K562 (cell line): ENCODE results near the gene MMP10. TPM values are rescaled to one million over a fixed set of nuclear protein-coding genes. Genes with fewer than 3 reads are reported as not detected.

ENCODE experiments used
- ATAC-seq: fragments of 200-7000 bp; cut with Tn5 transposase; 3 replicates; pipeline ENCODE4 v1.9.1; 2020; ENCODE audit warnings: moderate library complexity
- BruUV-seq: library from RNA; stranded (reverse); fragments of 400-500 nt; replicated peaks from 2 replicates; lab custom pipeline; 2021; lab: Mats Ljungman, UMichigan
- CTCF ChIA-PET: fragments of 300-600 bp; formaldehyde crosslinking; extraction: SDS; loops from one replicate; lab custom pipeline; 2021; ENCODE audit warnings: low intra/inter-chr PET ratio; lab: Yijun Ruan, JAX
- POLR2A ChIA-PET: fragments of 300-600, 350-650 bp; sonication (Branson Sonifier 250); formaldehyde crosslinking; extraction: SDS; loops from one replicate; lab custom pipeline; 2021; ENCODE audit warnings: antibody characterized with exemption, inconsistent platforms; lab: Yijun Ruan, JAX
- DNase-seq, 4 experiments: peaks; one replicate each; pipeline versions ENCODE4 v3.0.0 to v3.0.0-alpha.2; 2011 to 2018; ENCODE audit warnings: low spot score in 3 of 4, mixed read lengths in 3 of 4; ENCODE audit errors: extremely low read depth in 1 of 4
- FAIRE-seq: peaks from 2 replicates; lab custom pipeline; 2011; peaks lifted over from hg19 to GRCh38; lab: Jason Lieb, UNC
- H2AFZ ChIP-seq: 2 replicates; pipeline ENCODE4 v1.6.0; 2011; ENCODE audit warnings: low read depth, low read length, control low read depth, inconsistent platforms
- H3K27ac ChIP-seq: fragments of 200-600 bp; 3 replicates; pipeline ENCODE4 v1.8.0; 2011; ENCODE audit warnings: low read depth, mild to moderate bottlenecking, control low read depth, inconsistent platforms, low read length, moderate library complexity, mixed read lengths; ENCODE audit errors: extremely low read depth
- H3K27me3 ChIP-seq, 2 experiments: fragments of 300-600 bp in 1 of 2; 2 replicates in 1 of 2; 3 replicates in 1 of 2; pipeline versions ENCODE4 v1.6.0 to v1.8.0; 2011; ENCODE audit warnings: inconsistent platforms in 2 of 2, low read length in 2 of 2, mild to moderate bottlenecking in 1 of 2, mixed read lengths in 1 of 2, moderate library complexity in 1 of 2; ENCODE audit not compliant: control insufficient read depth in 2 of 2, insufficient read depth in 2 of 2
- H3K36me3 ChIP-seq: fragments of 300-600 bp; 3 replicates; pipeline ENCODE4 v1.8.0; 2011; ENCODE audit warnings: mild to moderate bottlenecking, low read length, inconsistent platforms; ENCODE audit not compliant: control insufficient read depth, insufficient read depth
- H3K4me1 ChIP-seq, 2 experiments: fragments of 200-600 bp in 1 of 2; replicated peaks in 1 of 2; 2 replicates in 1 of 2; 3 replicates in 1 of 2; pipeline versions ENCODE4 v1.5.1 to v1.8.0; 2011; ENCODE audit warnings: inconsistent platforms in 2 of 2, low read length in 2 of 2, mild to moderate bottlenecking in 1 of 2, mixed read lengths in 1 of 2, moderate library complexity in 1 of 2; ENCODE audit not compliant: control insufficient read depth in 2 of 2, insufficient read depth in 2 of 2
- H3K4me2 ChIP-seq: 2 replicates; pipeline ENCODE4 v1.6.1; 2011; ENCODE audit warnings: low read length, control low read depth, inconsistent platforms, mixed read lengths; ENCODE audit not compliant: insufficient read depth
- H3K4me3 ChIP-seq: fragments of 200-600 bp; sonication (generic), shearing (Covaris generic); 2 replicates; pipeline ENCODE4 v1.5.1; 2016; ENCODE audit warnings: control low read depth, inconsistent platforms
- H3K79me2 ChIP-seq: fragments of 200-600 bp; 3 replicates; pipeline ENCODE4 v1.8.0; 2011; ENCODE audit warnings: low read length, inconsistent platforms; ENCODE audit not compliant: control insufficient read depth, insufficient read depth
- H3K9ac ChIP-seq, 2 experiments: 2 replicates each; pipeline versions ENCODE4 v1.6.0 to v1.6.1; 2011; ENCODE audit warnings: low read depth in 2 of 2, low read length in 2 of 2, control low read depth in 1 of 2, inconsistent platforms in 1 of 2, mild to moderate bottlenecking in 1 of 2, mixed read lengths in 1 of 2; ENCODE audit not compliant: insufficient read depth in 1 of 2
- H3K9me1 ChIP-seq: one replicate; pipeline ENCODE4 v1.6.0; 2011; ENCODE audit warnings: inconsistent platforms, mild to moderate bottlenecking, low read length, moderate library complexity; ENCODE audit not compliant: control insufficient read depth, insufficient read depth
- H3K9me3 ChIP-seq: replicated peaks from 2 replicates; pipeline ENCODE4 v1.5.1; 2011; ENCODE audit warnings: low read depth, low read length, inconsistent platforms; ENCODE audit not compliant: control insufficient read depth, insufficient read depth
- H4K20me1 ChIP-seq: replicated peaks from 2 replicates; pipeline ENCODE4 v1.6.1; 2011; ENCODE audit warnings: low read length, inconsistent platforms, mixed read lengths; ENCODE audit not compliant: control insufficient read depth, insufficient read depth
- MED1 ChIP-seq: sonication (generic); formaldehyde crosslinking; IDR thresholded peaks from 2 replicates; pipeline ENCODE4 v1.8.1; 2023; ENCODE audit warnings: missing genetic modification reagents, borderline replicate concordance
- MIER1 ChIP-seq: fragments of 450-650 bp; IDR thresholded peaks from 2 replicates; pipeline ENCODE4 v1.6.1; 2016; ENCODE audit warnings: antibody characterized with exemption, mild to moderate bottlenecking, low read depth
- MNT ChIP-seq, 2 experiments: fragments of 450-650 bp; conservative IDR thresholded peaks; 2 replicates each; pipeline ENCODE4 v1.6.1; 2017; ENCODE audit warnings: mild to moderate bottlenecking in 2 of 2, moderate library complexity in 2 of 2
- POLR2G ChIP-seq: fragments of 200-400 bp; formaldehyde crosslinking; IDR thresholded peaks from 2 replicates; pipeline ENCODE4 v1.6.1; 2017; ENCODE audit warnings: low read depth, mild to moderate bottlenecking, antibody characterized with exemption, low read length, moderate library complexity
- TSC22D4 ChIP-seq: fragments of 450-650 bp; IDR thresholded peaks from 2 replicates; pipeline ENCODE4 v1.6.1; 2016; ENCODE audit warnings: missing genetic modification characterization, missing biosample characterization, control low read depth
- ZNF212 ChIP-seq: fragments of 450-650 bp; formaldehyde crosslinking; IDR thresholded peaks from 2 replicates; pipeline ENCODE4 v1.4.0; 2020; ENCODE audit warnings: mild to moderate bottlenecking
- WGBS: fragments of 100-300 bp; shearing (Covaris generic); methylation state at CpG from one replicate; pipeline ENCODE4 v1.1.6; 2016; ENCODE audit warnings: low coverage, mixed read lengths; ENCODE audit not compliant: insufficient coverage; ENCODE audit errors: missing lambda C conversion rate; 5-methylcytosine and 5-hydroxymethylcytosine counted together
- in situ Hi-C: fragments of 300-500 bp; cut with MboI; formaldehyde crosslinking; loops from 4 replicates; pipeline ENCODE4 v1.15.0; 2018; ENCODE audit warnings: inconsistent platforms, mixed read lengths
- intact Hi-C: fragments of 100-400 bp; cut with micrococcal nuclease; formaldehyde crosslinking; loops from 2 replicates; pipeline ENCODE4 v1.14.2; 2022
- polyA plus RNA-seq, 8 experiments: library from polyadenylated mRNA; depleted of rRNA in 4 of 8; stranded (reverse) in 5 of 8; unstranded in 3 of 8; fragments of >200 nt; fragmentation: Nextera tagmentation in 2 of 8; fragmentation: Illumina TruSeq in 1 of 8; extraction: Ambion mirVana in 2 of 8; extraction: Trizol in 1 of 8; gene quantifications; 2 replicates each; pipeline versions ENCODE4 v1.2.1 to v1.2.3, GENCODE V29; 2011 to 2014; ENCODE audit warnings: inconsistent platforms in 1 of 8, missing spikeins in 1 of 8
- total RNA-seq, 7 experiments: library from RNA; depleted of rRNA in 6 of 7; stranded (reverse); fragments of >200 nt in 6 of 7; fragmentation: Illumina TruSeq in 2 of 7; extraction: Trizol in 2 of 7; gene quantifications; 2 replicates each; pipeline versions ENCODE4 v1.2.1 to v1.2.3, GENCODE V29; 2011 to 2021; ENCODE audit warnings: low replicate concordance in 1 of 7
- TF ChIP-seq, protein P1 (sequence below): fragments of 450-650 bp; IDR thresholded peaks from 2 replicates; pipeline ENCODE4 v1.6.1; 2016; ENCODE audit warnings: low read depth
- TF ChIP-seq, protein P2 (sequence below): fragments of 450-650 bp; IDR thresholded peaks from 2 replicates; pipeline ENCODE4 v1.6.1; 2017; ENCODE audit warnings: antibody characterized with exemption, mild to moderate bottlenecking

MMP10 gene
- total and polyA plus RNA-seq, 9 of the 15 experiments (the other 6 are each of a cell fraction or from before 2014, with no cell fraction given) = not detected

DNA sequence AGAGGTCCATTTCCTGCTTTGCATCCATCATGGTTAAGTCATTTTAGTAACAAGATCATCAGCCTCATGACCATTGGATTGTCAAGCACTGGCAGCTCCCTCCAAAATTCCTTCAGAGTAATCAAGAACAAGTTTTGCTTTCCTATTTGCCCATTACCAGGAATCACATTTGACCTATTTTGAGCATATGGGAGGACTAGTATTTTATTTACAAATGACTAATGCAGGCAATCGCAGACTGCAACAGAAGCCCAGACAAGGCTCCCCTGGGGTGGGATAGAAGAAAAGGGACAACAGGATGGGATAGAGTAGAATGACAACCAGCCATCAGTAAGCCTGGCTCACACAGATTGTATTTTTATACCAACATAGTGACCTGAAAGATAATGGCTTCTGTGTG, 9.1 kb downstream of the MMP10 start:
- H3K4me1 ChIP-seq = peaks cover 0 to 3% of the 10 kb centered on the region in 2 experiments; a peak in 1 of 5 replicates
- POLR2A ChIA-PET = no interaction called here
- FAIRE-seq = no peak
- no peak overlapping the region for H3K9ac ChIP-seq
- H3K9me1 ChIP-seq = no peaks in the 10 kb centered on the region
- no peak for ATAC-seq
- H4K20me1 ChIP-seq = no peaks in the 10 kb centered on the region
- in situ Hi-C loops = no loop called here
- intact Hi-C loops = no loop called here
- H3K4me3 ChIP-seq = no peak overlapping the region
- H2AFZ ChIP-seq = no peak overlapping the region
- no peaks in the 10 kb centered on the region for H3K36me3 ChIP-seq
- no peak for DNase-seq
- no peaks in the 10 kb centered on the region for H3K27me3 ChIP-seq
- no TSS peak for BruUV-seq
- H3K27ac ChIP-seq = no peak overlapping the region
- CTCF ChIA-PET = no interaction called here
- 0% methylated on average over 1 of the region's 1 CpG for WGBS
- no peaks in the 10 kb centered on the region for H3K79me2 ChIP-seq
- no peaks in the 10 kb centered on the region for H3K9me3 ChIP-seq
- no peak overlapping the region for H3K4me2 ChIP-seq
- TF ChIP-seq, protein P1, sequence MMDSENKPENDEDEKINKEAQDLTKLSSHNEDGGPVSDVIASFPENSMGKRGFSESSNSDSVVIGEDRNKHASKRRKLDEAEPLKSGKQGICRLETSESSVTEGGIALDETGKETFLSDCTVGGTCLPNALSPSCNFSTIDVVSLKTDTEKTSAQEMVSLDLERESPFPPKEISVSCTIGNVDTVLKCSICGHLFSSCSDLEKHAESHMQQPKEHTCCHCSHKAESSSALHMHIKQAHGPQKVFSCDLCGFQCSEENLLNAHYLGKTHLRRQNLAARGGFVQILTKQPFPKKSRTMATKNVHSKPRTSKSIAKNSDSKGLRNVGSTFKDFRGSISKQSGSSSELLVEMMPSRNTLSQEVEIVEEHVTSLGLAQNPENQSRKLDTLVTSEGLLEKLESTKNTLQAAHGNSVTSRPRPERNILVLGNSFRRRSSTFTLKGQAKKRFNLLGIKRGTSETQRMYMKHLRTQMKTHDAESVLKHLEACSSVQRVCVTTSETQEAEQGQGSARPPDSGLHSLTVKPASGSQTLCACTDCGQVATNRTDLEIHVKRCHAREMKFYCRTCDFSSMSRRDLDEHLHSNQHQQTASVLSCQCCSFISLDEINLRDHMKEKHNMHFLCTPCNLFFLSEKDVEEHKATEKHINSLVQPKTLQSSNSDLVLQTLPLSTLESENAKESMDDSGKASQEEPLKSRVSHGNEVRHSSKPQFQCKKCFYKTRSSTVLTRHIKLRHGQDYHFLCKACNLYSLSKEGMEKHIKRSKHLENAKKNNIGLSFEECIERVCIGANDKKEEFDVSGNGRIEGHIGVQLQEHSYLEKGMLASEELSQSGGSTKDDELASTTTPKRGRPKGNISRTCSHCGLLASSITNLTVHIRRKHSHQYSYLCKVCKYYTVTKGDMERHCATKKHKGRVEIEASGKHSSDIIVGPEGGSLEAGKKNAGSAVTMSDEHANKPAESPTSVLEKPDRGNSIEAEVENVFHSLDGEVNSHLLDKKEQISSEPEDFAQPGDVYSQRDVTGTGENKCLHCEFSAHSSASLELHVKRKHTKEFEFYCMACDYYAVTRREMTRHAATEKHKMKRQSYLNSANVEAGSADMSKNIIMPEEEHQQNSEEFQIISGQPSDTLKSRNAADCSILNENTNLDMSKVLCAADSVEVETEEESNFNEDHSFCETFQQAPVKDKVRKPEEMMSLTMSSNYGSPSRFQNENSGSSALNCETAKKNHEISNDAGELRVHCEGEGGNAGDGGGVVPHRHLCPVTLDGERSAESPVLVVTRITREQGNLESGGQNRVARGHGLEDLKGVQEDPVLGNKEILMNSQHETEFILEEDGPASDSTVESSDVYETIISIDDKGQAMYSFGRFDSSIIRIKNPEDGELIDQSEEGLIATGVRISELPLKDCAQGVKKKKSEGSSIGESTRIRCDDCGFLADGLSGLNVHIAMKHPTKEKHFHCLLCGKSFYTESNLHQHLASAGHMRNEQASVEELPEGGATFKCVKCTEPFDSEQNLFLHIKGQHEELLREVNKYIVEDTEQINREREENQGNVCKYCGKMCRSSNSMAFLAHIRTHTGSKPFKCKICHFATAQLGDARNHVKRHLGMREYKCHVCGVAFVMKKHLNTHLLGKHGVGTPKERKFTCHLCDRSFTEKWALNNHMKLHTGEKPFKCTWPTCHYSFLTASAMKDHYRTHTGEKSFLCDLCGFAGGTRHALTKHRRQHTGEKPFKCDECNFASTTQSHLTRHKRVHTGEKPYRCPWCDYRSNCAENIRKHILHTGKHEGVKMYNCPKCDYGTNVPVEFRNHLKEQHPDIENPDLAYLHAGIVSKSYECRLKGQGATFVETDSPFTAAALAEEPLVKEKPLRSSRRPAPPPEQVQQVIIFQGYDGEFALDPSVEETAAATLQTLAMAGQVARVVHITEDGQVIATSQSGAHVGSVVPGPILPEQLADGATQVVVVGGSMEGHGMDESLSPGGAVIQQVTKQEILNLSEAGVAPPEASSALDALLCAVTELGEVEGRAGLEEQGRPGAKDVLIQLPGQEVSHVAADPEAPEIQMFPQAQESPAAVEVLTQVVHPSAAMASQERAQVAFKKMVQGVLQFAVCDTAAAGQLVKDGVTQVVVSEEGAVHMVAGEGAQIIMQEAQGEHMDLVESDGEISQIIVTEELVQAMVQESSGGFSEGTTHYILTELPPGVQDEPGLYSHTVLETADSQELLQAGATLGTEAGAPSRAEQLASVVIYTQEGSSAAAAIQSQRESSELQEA = no peak
- TF ChIP-seq MIER1 = no peak
- TF ChIP-seq, protein P2, sequence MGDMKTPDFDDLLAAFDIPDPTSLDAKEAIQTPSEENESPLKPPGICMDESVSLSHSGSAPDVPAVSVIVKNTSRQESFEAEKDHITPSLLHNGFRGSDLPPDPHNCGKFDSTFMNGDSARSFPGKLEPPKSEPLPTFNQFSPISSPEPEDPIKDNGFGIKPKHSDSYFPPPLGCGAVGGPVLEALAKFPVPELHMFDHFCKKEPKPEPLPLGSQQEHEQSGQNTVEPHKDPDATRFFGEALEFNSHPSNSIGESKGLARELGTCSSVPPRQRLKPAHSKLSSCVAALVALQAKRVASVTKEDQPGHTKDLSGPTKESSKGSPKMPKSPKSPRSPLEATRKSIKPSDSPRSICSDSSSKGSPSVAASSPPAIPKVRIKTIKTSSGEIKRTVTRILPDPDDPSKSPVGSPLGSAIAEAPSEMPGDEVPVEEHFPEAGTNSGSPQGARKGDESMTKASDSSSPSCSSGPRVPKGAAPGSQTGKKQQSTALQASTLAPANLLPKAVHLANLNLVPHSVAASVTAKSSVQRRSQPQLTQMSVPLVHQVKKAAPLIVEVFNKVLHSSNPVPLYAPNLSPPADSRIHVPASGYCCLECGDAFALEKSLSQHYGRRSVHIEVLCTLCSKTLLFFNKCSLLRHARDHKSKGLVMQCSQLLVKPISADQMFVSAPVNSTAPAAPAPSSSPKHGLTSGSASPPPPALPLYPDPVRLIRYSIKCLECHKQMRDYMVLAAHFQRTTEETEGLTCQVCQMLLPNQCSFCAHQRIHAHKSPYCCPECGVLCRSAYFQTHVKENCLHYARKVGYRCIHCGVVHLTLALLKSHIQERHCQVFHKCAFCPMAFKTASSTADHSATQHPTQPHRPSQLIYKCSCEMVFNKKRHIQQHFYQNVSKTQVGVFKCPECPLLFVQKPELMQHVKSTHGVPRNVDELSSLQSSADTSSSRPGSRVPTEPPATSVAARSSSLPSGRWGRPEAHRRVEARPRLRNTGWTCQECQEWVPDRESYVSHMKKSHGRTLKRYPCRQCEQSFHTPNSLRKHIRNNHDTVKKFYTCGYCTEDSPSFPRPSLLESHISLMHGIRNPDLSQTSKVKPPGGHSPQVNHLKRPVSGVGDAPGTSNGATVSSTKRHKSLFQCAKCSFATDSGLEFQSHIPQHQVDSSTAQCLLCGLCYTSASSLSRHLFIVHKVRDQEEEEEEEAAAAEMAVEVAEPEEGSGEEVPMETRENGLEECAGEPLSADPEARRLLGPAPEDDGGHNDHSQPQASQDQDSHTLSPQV = no peak
- no peak for TF ChIP-seq POLR2G
- TF ChIP-seq TSC22D4 (tag) = no peak
- TF ChIP-seq MED1 (CRISPR knock-in tag) = no peak
- no peak for TF ChIP-seq ZNF212 (CRISPR knock-in tag)
- no peak for TF ChIP-seq MNT (conservative IDR thresholded peaks at IDR 0.05)
